ENCODE data around the gene YAF2. TPM values are rescaled to one million over a fixed set of nuclear protein-coding genes. Genes with fewer than 3 reads are reported as not detected.

The YAF2 gene
- total RNA-seq, 4 donors from 2014 or later, result 16.5 to 42.3 (median 25.3) TPM

DNA sequence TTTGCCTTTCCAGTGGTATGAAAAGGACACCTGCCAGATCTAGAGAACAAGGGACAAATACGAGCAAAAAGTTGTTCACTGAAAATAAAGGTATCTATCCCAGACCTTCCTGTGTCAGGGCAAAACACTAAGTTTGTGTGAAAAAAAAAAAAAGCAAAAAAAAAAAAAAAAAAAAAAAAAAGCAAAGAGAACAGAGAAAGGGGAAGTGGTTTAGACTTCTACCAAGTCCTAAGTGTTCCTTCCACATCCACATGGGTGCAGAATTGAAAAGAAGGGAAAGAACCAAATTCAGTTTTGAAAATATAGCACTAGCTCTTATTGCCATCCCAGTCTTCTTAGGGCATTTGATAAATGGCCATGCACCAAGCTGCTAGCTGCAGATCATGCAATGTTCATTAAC lies 46.1 kb upstream of the YAF2 start:
- Histone ChIP-seq H3K4me3 (no peak overlapping the region), H3K27ac (no peak overlapping the region), H3K9me3 (no peaks in the 10 kb centered on the region), H3K4me1 (no peaks in the 10 kb centered on the region), H3K36me3 (no peaks in the 10 kb centered on the region), H3K27me3 (peaks cover 8% of the 10 kb centered on the region)
- 100% methylated on average over 1 of the region's 1 CpG; no CpG with 5 or more reads in 1 of the 2 donors for WGBS, 2 donors (ENCODE audit: low coverage in 1 of 2)
- TF ChIP-seq POLR2A (IDR thresholded peaks at IDR 0.05) (no peak), EP300 (IDR thresholded peaks at IDR 0.05) (no peak), POLR2AphosphoS5 (IDR thresholded peaks at IDR 0.05) (no peak)
- TF ChIP-seq, protein P1, sequence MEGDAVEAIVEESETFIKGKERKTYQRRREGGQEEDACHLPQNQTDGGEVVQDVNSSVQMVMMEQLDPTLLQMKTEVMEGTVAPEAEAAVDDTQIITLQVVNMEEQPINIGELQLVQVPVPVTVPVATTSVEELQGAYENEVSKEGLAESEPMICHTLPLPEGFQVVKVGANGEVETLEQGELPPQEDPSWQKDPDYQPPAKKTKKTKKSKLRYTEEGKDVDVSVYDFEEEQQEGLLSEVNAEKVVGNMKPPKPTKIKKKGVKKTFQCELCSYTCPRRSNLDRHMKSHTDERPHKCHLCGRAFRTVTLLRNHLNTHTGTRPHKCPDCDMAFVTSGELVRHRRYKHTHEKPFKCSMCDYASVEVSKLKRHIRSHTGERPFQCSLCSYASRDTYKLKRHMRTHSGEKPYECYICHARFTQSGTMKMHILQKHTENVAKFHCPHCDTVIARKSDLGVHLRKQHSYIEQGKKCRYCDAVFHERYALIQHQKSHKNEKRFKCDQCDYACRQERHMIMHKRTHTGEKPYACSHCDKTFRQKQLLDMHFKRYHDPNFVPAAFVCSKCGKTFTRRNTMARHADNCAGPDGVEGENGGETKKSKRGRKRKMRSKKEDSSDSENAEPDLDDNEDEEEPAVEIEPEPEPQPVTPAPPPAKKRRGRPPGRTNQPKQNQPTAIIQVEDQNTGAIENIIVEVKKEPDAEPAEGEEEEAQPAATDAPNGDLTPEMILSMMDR (IDR thresholded peaks at IDR 0.05), result no peak
- no peak for ATAC-seq

DNA sequence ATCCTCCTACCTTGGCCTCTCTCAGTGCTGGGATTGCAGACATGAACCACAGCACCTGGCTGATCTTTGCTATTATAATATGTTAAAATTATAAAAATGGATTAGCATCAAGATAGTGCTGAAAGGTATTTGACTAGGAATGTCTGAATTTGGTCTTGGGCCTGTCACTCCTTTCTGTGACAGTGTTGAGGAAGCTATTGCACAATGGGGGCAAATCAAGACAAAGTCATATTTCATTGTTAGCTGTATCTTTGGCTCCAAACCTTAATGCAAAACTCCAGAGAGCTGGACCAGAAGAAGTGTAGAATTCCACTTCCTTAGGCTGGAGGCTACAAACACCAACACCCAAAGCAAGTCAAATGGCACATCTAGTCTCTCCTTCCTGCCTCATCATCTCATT lies 45.7 kb upstream of the YAF2 start:
- ATAC-seq, result no peak
- Histone ChIP-seq H3K36me3 (no peaks in the 10 kb centered on the region), H3K27ac (no peak overlapping the region), H3K4me3 (no peak overlapping the region), H3K27me3 (peaks cover 6% of the 10 kb centered on the region), H3K4me1 (no peaks in the 10 kb centered on the region), H3K9me3 (no peaks in the 10 kb centered on the region)
- TF ChIP-seq POLR2AphosphoS5 (IDR thresholded peaks at IDR 0.05), result no peak
- TF ChIP-seq EP300 (IDR thresholded peaks at IDR 0.05), result no peak
- no peak for TF ChIP-seq POLR2A (IDR thresholded peaks at IDR 0.05)
- TF ChIP-seq, protein P1 (IDR thresholded peaks at IDR 0.05), result no peak

DNA sequence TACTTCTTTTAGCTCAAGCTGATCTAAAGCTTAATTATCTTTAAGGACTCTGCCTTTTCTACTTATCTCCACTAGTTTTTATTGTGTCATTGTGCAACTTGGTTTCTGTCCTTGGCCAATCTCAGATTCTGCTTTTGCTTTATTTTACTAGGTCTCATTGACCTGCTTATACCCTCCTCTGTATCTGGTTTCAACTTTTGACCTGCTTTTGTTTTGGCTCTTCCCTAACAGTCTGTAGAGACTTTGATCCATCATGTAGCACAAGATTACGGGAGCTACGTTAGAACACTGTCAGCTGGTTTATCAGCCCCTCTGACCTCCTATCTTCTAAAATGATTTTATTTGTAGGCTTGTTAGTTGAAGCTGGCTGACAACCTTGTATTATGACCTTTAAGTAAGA lies 44.2 kb upstream of the YAF2 start:
- ATAC-seq, result no peak
- Histone ChIP-seq H3K9me3 (no peaks in the 10 kb centered on the region), H3K4me3 (no peak overlapping the region), H3K27ac (no peak overlapping the region), H3K36me3 (no peaks in the 10 kb centered on the region), H3K27me3 (no peaks in the 10 kb centered on the region), H3K4me1 (no peaks in the 10 kb centered on the region)
- TF ChIP-seq POLR2AphosphoS5 (IDR thresholded peaks at IDR 0.05), result no peak
- TF ChIP-seq, protein P1 (IDR thresholded peaks at IDR 0.05), result no peak
- no peak for TF ChIP-seq POLR2A (IDR thresholded peaks at IDR 0.05)
- TF ChIP-seq EP300 (IDR thresholded peaks at IDR 0.05), result no peak
- WGBS, 2 donors (ENCODE audit: low coverage in 1 of 2), result 79 to 96% methylated on average over 2 of the region's 2 CpGs

DNA sequence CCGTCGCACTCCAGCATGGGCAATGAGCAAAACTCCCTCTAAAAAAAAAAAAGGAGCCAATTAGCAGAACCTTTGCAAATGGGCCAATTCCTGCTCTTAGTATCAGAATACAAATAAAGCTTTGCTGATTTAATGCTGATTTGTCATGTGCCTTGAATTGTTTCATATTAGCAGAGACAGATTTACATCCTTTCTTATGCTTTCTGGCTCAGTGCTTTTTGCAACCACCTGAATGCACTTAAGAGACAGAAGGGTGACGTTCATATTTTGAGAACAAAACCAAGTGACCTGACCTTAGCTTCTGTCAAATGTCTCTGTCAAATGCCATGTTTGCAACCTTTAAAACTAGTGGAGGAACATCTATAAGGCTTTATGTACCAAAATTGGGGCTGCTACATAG lies 43.8 kb upstream of the YAF2 start:
- 83 to 92% methylated on average over 3 of the region's 3 CpGs for WGBS, 2 donors (ENCODE audit: low coverage in 1 of 2)
- Histone ChIP-seq H3K27ac (no peak overlapping the region), H3K27me3 (no peaks in the 10 kb centered on the region), H3K9me3 (no peaks in the 10 kb centered on the region), H3K36me3 (no peaks in the 10 kb centered on the region), H3K4me3 (no peak overlapping the region), H3K4me1 (no peaks in the 10 kb centered on the region)
- TF ChIP-seq POLR2A (IDR thresholded peaks at IDR 0.05), result no peak
- TF ChIP-seq EP300 (IDR thresholded peaks at IDR 0.05), result no peak
- TF ChIP-seq, protein P1 (IDR thresholded peaks at IDR 0.05), result no peak
- TF ChIP-seq POLR2AphosphoS5 (IDR thresholded peaks at IDR 0.05), result no peak
- no peak for ATAC-seq

DNA sequence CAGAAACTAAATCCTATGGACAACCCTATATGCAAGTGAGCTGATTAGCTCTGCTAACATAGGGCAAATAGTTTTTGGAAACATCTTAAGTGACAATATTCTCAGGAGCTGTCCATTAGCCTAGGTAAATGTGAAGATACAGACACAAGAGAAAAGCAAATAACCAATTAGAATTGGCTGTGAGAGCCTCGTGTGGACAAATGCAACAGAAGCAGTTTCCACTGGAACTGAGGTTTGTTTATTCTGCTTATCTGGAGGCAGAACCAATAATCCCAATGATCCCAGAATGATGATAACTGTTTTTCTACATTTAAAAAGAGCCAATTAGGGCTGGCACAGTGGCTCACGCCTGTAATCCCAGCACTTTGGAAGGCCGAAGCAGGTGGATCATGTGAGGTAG lies 43.2 kb upstream of the YAF2 start:
- Histone ChIP-seq H3K27ac (no peak overlapping the region), H3K4me1 (no peaks in the 10 kb centered on the region), H3K4me3 (no peak overlapping the region), H3K36me3 (no peaks in the 10 kb centered on the region), H3K9me3 (no peaks in the 10 kb centered on the region), H3K27me3 (no peaks in the 10 kb centered on the region)
- TF ChIP-seq EP300 (IDR thresholded peaks at IDR 0.05) (no peak), POLR2A (IDR thresholded peaks at IDR 0.05) (no peak)
- TF ChIP-seq, protein P1 (IDR thresholded peaks at IDR 0.05), result no peak
- 32 to 100% methylated on average over 2 to 3 of the region's 3 CpGs for WGBS, 2 donors (ENCODE audit: low coverage in 1 of 2)
- ATAC-seq, result no peak
